Germinal center (tissue), 1 donor: ENCODE results near the gene ECHDC1.
"Not testable (repeated sequence)": the region's sequence is repeated elsewhere in the genome, so short reads cannot be mapped to it uniquely, and the experiment has no call there.

Source experiments
- DNase-seq: peaks from one replicate; pipeline ENCODE4 v3.0.0; 2012; ENCODE audit warnings: mixed read lengths, low spot score

The ECHDC1 gene, protein sequence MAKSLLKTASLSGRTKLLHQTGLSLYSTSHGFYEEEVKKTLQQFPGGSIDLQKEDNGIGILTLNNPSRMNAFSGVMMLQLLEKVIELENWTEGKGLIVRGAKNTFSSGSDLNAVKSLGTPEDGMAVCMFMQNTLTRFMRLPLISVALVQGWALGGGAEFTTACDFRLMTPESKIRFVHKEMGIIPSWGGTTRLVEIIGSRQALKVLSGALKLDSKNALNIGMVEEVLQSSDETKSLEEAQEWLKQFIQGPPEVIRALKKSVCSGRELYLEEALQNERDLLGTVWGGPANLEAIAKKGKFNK

DNA sequence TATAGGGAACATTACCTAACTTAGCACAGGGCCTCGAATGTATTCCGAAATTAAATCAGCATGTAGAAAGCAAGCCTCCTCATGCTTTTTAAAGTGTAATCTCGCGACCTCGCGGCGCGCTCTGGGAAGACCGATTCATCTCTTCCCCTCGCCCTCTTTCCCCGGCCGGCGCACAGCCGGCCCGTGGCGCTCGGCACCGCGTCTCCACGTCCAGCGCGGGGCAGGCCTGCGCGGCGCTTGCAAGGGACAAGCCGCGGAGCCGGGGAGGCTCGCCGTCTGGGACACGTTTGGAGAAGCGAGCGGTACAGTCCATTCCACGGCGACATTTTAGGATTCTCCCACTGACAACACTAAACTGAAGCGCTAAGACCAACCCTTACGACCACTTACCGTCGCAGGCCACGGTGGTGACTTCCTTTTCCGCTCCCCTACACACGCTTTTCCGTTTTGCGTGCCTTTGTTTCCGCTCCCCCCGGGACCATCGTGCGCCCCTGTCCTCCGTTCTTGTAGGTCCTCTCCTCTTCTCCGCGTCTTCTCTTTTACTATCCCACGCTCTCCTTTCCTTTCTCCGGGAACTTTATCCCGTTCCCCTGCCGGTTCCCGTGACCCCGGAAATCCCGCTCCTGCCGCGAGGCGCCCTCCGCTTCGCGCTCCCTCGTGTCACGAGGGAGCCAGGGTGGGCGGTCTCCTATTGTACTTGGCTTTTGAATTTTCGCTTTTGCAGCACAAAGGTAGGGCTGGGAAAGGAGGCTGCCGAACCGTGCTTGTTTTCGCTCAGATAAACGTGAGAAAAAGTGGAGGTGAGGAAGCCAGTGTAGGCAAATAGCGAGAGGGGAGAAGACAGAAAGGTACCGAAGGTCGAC is at the start of gene ECHDC1:
Gene ECHDC1, minus strand, starts transcription at position 664 of the 863 bp plus-strand sequence. CDS start 12,581 bp downstream, outside the sequence.
- DNase-seq, result peak; percentile 63

- no peak for DNase-seq
Observed at GRCh38 chr6:127392301-127392700, 48.9 kb upstream of the ECHDC1 start.

- DNase-seq, result no peak
Observed at GRCh38 chr6:127391094-127391953, 47.9 kb upstream of the ECHDC1 start.

DNA sequence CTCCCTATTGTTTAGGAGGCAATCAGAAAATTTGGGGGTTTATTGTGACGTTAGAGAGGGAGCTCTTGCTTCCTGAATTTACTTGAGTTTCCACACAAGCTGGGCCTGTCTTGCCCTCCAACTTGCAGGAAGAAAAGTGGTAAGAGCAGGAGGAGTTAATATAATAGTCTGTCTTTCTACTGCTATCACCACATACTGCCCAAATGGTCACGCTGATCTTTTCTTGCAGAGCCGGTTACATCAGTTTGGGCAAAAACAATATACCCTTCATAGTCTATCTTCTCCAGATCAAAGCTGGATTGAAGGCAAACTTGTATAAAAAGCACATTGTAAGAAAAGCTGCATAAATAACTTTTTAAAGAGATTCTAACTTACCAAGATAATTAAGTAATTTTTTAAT is 46.3 kb upstream of the ECHDC1 start:
- DNase-seq, result no peak

- no peak for DNase-seq
Observed at GRCh38 chr6:127385668-127386430, 42.4 kb upstream of the ECHDC1 start.

DNA sequence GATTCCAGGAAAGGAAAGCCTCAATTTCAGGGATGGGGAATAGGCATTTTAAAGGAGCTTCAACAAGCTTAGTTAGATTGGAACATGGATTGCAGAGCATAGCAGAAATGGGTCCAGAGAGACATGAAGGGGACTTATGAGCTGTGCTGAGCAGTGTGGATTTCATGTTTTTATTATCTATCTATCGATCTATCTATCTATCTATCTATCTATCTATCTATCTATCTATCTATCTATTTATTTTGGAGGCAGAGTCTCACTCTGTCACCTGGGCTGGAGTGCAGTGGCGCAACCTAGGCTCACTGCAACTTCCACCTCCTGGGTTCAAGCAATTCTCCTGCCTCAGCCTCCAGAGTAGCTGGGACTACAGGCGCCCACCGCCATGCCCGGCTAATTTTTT is 41.4 kb upstream of the ECHDC1 start:
- DNase-seq, result not testable (repeated sequence)

GRCh38 chr6:127383988-127384387 is 40.6 kb upstream of the ECHDC1 start:
- DNase-seq, result no peak

DNA sequence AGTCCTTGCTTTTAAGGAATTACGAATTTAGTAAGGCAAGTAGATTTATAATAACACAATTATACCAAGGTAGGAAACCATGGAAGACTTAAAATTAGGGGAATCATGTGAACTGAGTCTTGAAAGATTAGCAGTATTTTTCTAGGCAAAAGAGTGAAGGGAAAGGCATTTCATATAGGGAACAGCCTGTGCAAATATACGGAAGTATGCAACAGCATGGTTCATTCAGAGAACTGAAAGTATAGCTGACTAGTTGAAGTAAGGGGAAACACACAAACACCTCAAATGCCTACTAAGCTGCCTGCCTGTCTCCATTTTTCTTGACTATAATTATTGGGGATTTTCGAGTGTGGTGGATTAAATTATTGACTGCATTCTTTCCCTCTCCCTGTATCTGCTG is 39.0 kb upstream of the ECHDC1 start:
- no peak for DNase-seq

DNA sequence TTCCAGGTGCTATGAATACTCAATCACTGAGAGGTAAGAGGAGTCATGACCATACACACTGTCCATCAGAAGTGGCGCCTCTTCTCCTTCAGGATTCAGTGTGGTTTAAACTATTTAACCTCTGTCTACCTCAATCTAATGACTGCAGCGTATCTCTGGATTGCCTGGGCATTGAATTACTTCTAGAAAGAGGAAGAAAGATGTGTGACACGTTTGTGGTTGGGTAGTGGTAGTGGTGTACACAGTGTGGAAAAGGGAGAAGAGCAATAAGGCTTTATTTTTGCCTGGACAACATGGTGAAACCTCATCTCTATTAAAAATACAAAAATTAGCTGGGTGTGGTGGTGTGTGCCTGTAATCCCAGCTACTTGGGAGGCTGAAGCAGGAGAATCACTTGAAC is 38.0 kb upstream of the ECHDC1 start:
- no peak for DNase-seq

DNA sequence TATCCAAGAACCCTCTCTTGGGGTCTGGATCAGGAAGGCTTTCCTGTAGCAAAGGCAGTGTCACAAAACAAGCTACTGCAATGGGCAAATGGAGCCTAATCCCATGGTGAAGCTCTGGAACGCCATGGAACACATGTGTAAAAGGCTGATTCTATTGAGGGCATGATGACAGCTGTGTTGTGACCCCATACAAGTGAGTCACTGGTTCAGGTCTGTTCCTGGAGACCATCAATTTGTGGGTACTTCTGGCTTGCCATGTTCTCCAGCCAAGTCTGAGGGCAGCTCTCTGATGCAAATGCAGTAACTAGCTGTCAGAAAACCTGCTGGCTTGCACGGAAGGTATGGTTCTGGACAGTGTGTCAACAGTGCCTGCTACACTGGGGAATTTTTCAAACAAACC is 33.3 kb upstream of the ECHDC1 start:
- DNase-seq, result no peak

DNA sequence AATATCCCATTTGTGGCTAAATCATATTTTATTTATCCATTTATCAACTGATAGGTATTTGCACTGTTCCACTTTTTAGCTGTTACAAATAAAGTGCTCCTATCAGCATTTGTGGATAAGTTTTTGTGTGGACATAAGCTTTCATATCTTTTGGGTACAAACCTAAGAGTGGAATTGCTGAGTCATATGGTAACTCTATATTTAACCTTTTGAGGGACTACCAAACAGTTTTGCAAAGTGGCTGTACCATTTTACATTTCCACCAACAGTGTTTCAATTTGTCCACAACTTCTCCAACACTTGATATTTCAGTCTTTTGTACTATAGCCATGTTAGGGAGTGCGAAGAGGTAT is 23.6 kb upstream of the ECHDC1 start:
- no peak for DNase-seq

- no peak for DNase-seq
Observed at GRCh38 chr6:127366282-127367022, 23.0 kb upstream of the ECHDC1 start.

DNA sequence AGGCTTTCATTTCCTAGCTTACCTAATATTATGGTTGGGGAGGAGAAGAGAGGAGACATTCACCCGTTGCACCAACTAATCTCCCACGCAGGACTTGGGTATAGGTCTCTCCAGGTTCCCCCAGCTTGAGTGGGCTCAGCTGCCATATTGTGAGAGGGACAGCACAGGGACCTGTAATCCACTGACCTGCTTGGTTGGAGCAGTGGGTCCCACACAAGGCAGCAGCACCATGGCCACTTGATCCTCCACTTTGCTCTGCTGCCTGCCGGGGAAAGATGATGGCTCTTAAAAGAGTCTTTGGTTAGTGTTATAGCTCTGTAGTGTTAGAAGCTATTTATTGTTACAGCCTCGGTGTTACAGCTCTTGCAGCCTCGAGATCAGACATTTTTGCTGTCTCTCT is 22.5 kb upstream of the ECHDC1 start:
- DNase-seq, result no peak

DNA sequence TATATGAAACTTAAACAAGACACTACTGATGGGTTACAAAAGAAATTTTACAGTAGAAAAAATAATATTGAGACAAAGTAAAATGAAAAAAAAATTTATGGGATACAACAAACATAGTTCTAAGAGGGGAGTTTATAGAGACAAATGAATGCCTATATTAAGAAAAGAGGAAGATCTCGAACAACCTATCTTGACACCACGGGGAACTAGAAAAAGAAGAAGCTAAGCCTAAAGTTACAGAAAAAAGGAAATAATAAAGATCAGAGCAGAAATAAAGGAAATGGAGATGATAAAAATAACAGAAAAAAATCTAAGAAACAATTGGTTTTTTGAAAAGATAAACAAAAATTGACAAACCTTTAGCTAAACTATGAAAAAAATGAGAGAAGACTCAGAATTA is 9.1 kb upstream of the ECHDC1 start:
- peak; percentile 13 for DNase-seq

GRCh38 chr6:127349980-127350379 is 6.6 kb upstream of the ECHDC1 start:
- no peak for DNase-seq

- DNase-seq, result no peak
Observed at GRCh38 chr6:127348028-127348661, 4.7 kb upstream of the ECHDC1 start.

- no peak for DNase-seq
Observed at GRCh38 chr6:127347178-127347577, 3.8 kb upstream of the ECHDC1 start.

- DNase-seq, result no peak
Observed at GRCh38 chr6:127345521-127345920, 2.1 kb upstream of the ECHDC1 start.

- peak; percentile 4 for DNase-seq
Observed at GRCh38 chr6:127343809-127344659, 625 bp upstream of the ECHDC1 start.
